Esophagus squamous epithelium (tissue), 5 donors: Measurements from ENCODE around the gene LAMA1. TPM values are rescaled to one million over a fixed set of nuclear protein-coding genes. Genes with fewer than 3 reads are reported as not detected.

ENCODE experiments used
- DNase-seq: peaks from one replicate; lab custom pipeline; 2025; lab: John Stamatoyannopoulos, UW
- H3K27ac ChIP-seq, 4 donors: fragments of 200-600 bp; sonication (generic); one replicate each; pipeline ENCODE4 v1.5.1; 2016 to 2019; ENCODE audit warnings: mild to moderate bottlenecking in 1 of 4
- H3K27me3 ChIP-seq, 4 donors: fragments of 200-600 bp; sonication (generic); 1 replicate in 3 of 4; 2 replicates in 1 of 4; pipeline versions ENCODE4 v1.5.1 to v1.6.0; 2017 to 2021; ENCODE audit warnings: antibody characterized with exemption in 1 of 4
- H3K36me3 ChIP-seq, 3 donors: fragments of 200-600 bp; sonication (generic); one replicate each; pipeline ENCODE4 v1.5.1; 2016 to 2019
- H3K4me1 ChIP-seq, 3 donors: fragments of 200-600 bp; sonication (generic); one replicate each; pipeline ENCODE4 v1.5.1; 2017 to 2019
- H3K4me3 ChIP-seq, 4 donors: fragments of 200-600 bp; sonication (generic); 1 replicate in 3 of 4; 2 replicates in 1 of 4; pipeline ENCODE4 v1.5.1; 2016 to 2019; ENCODE audit warnings: mild to moderate bottlenecking in 2 of 4, moderate library complexity in 1 of 4
- H3K9me3 ChIP-seq, 3 donors: fragments of 200-600 bp; sonication (generic); one replicate each; pipeline ENCODE4 v1.5.1; 2016 to 2019
- CTCF ChIP-seq, 6 experiments: fragments of 450-650 bp in 4 of 6; fragments of 200-600 bp in 2 of 6; sonication (generic) in 2 of 6; IDR thresholded peaks; one replicate each; pipeline ENCODE4 v1.5.1; 2016 to 2019; ENCODE audit warnings: antibody characterized with exemption in 6 of 6, mild to moderate bottlenecking in 4 of 6, moderate library complexity in 4 of 6
- POLR2A ChIP-seq, 4 donors: fragments of 450-650 bp; IDR thresholded peaks; one replicate each; pipeline ENCODE4 v1.6.1; 2017; ENCODE audit warnings: antibody characterized with exemption in 4 of 4, mild to moderate bottlenecking in 4 of 4, moderate library complexity in 3 of 4
- WGBS, 2 donors: methylation state at CpG; one replicate each; pipeline ENCODE4 v1.1.5; 2018; 5-methylcytosine and 5-hydroxymethylcytosine counted together
- intact Hi-C: fragments of 100-400 bp; cut with DNase I; formaldehyde crosslinking; loops from one replicate; pipeline ENCODE4 v1.15.0; 2022
- total RNA-seq, 4 donors: library from RNA; depleted of rRNA; stranded (reverse); fragments of >200 nt; gene quantifications; one replicate each; pipeline ENCODE4 v1.1.0, GENCODE V29; 2016
- donor health status: DM: yes; HTN: yes; CAD: no.

The LAMA1 gene
- total RNA-seq, 4 donors from 2014 or later: 0.08 to 2.7 (median 1.6) TPM

GRCh38 chr18:7070466-7070865, 47.1 kb downstream of the LAMA1 start:
- 83 to 84% methylated on average over 2 of the region's 2 CpGs for WGBS, 2 donors
- Histone ChIP-seq H3K27ac (no peak overlapping the region), H3K36me3 (no peaks in the 10 kb centered on the region), H3K4me1 (no peaks in the 10 kb centered on the region), H3K27me3 (no peaks in the 10 kb centered on the region), H3K9me3 (no peaks in the 10 kb centered on the region), H3K4me3 (no peak overlapping the region)
- intact Hi-C loops: no loop called here
- no peak for DNase-seq
- TF ChIP-seq CTCF (IDR thresholded peaks at IDR 0.05): no peak
- TF ChIP-seq POLR2A (IDR thresholded peaks at IDR 0.05): no peak

- TF ChIP-seq CTCF (IDR thresholded peaks at IDR 0.05) (no peak), POLR2A (IDR thresholded peaks at IDR 0.05) (no peak)
- Histone ChIP-seq H3K4me1 (no peaks in the 10 kb centered on the region), H3K27me3 (no peaks in the 10 kb centered on the region), H3K27ac (no peak overlapping the region), H3K4me3 (no peak overlapping the region), H3K9me3 (no peaks in the 10 kb centered on the region), H3K36me3 (no peaks in the 10 kb centered on the region)
- 84 to 91% methylated on average over 9 of the region's 9 CpGs for WGBS, 2 donors
- DNase-seq: no peak
- intact Hi-C loops: no loop called here
Observed at GRCh38 chr18:7068871-7069590, 48.6 kb downstream of the LAMA1 start.

GRCh38 chr18:7066965-7067555, 50.5 kb downstream of the LAMA1 start:
- H3K36me3 ChIP-seq: no peaks in the 10 kb centered on the region
- no peaks in the 10 kb centered on the region for H3K9me3 ChIP-seq
- H3K4me3 ChIP-seq: no peak overlapping the region
- TF ChIP-seq POLR2A (IDR thresholded peaks at IDR 0.05) (no peak), CTCF (IDR thresholded peaks at IDR 0.05) (no peak)
- no peak for DNase-seq
- 48 to 55% methylated on average over 4 of the region's 4 CpGs for WGBS, 2 donors
- H3K4me1 ChIP-seq: no peaks in the 10 kb centered on the region
- intact Hi-C loops: no loop called here
- H3K27ac ChIP-seq: no peak overlapping the region
- H3K27me3 ChIP-seq: no peaks in the 10 kb centered on the region

- TF ChIP-seq POLR2A (IDR thresholded peaks at IDR 0.05) (no peak), CTCF (IDR thresholded peaks at IDR 0.05) (no peak)
- 79 to 93% methylated on average over 3 to 5 of the region's 5 CpGs for WGBS, 2 donors
Observed at GRCh38 chr18:7065736-7066135, 51.9 kb downstream of the LAMA1 start.

GRCh38 chr18:7064346-7064745, 53.3 kb downstream of the LAMA1 start:
- no peaks in the 10 kb centered on the region for H3K36me3 ChIP-seq
- TF ChIP-seq CTCF (IDR thresholded peaks at IDR 0.05) (no peak), POLR2A (IDR thresholded peaks at IDR 0.05) (no peak)
- no peak overlapping the region for H3K4me3 ChIP-seq
- H3K4me1 ChIP-seq: no peaks in the 10 kb centered on the region
- H3K9me3 ChIP-seq: no peaks in the 10 kb centered on the region
- no peak overlapping the region for H3K27ac ChIP-seq
- 48 to 57% methylated on average over 3 of the region's 3 CpGs for WGBS, 2 donors
- intact Hi-C loops: no loop called here
- H3K27me3 ChIP-seq: no peaks in the 10 kb centered on the region
- DNase-seq: no peak

More at GRCh38 chr18:7065736-7066135, 51.9 kb downstream of the LAMA1 start:
- Histone ChIP-seq H3K27ac (no peak overlapping the region), H3K9me3 (no peaks in the 10 kb centered on the region), H3K4me1 (no peaks in the 10 kb centered on the region), H3K27me3 (no peaks in the 10 kb centered on the region), H3K36me3 (no peaks in the 10 kb centered on the region), H3K4me3 (no peak overlapping the region)
- intact Hi-C loops: no loop called here
- DNase-seq: no peak
